Neural progenitor cell (in vitro differentiated cells): ENCODE data around the gene EGFLAM. TPM values are rescaled to one million over a fixed set of nuclear protein-coding genes. Genes with fewer than 3 reads are reported as not detected.

Source experiments
- DNase-seq: peaks from one replicate; pipeline ENCODE4 v3.0.0-alpha.2; 2016; ENCODE audit warnings: low spot score
- H2AFZ ChIP-seq: fragments of 200-600 bp; sonication (generic); replicated peaks from 2 replicates; pipeline ENCODE4 v1.6.1; 2016; ENCODE audit warnings: antibody characterized with exemption
- H3F3A ChIP-seq: fragments of 200-600 bp; sonication (generic); 2 replicates; pipeline ENCODE4 v1.6.1; 2016; ENCODE audit warnings: antibody characterized with exemption, low read depth
- H3K27ac ChIP-seq: fragments of 200-600 bp; sonication (generic); 2 replicates; pipeline ENCODE4 v1.5.1; 2016; ENCODE audit warnings: mild to moderate bottlenecking
- H3K27me3 ChIP-seq: fragments of 200-600 bp; sonication (generic); 2 replicates; pipeline ENCODE4 v1.6.1; 2016; ENCODE audit warnings: mild to moderate bottlenecking, moderate library complexity
- H3K36me3 ChIP-seq: fragments of 200-600 bp; sonication (generic); 2 replicates; pipeline ENCODE4 v1.5.1; 2016
- H3K4me1 ChIP-seq: fragments of 200-600 bp; sonication (generic); 2 replicates; pipeline ENCODE4 v1.6.1; 2016; ENCODE audit warnings: mixed run types
- H3K4me2 ChIP-seq: fragments of 200-600 bp; sonication (generic); 2 replicates; pipeline ENCODE4 v1.6.1; 2016
- H3K4me3 ChIP-seq: fragments of 200-600 bp; sonication (generic); 2 replicates; pipeline ENCODE4 v1.5.1; 2016
- H3K79me2 ChIP-seq: fragments of 200-600 bp; sonication (generic); 2 replicates; pipeline ENCODE4 v1.6.1; 2016; ENCODE audit warnings: low read depth
- H3K9ac ChIP-seq: fragments of 200-600 bp; sonication (generic); 2 replicates; pipeline ENCODE4 v1.6.1; 2016
- H3K9me3 ChIP-seq: fragments of 200-600 bp; sonication (generic); 2 replicates; pipeline ENCODE4 v1.5.1; 2016; ENCODE audit warnings: low read depth
- H4K20me1 ChIP-seq: fragments of 200-600 bp; sonication (generic); 2 replicates; pipeline ENCODE4 v1.6.1; 2016; ENCODE audit warnings: low read depth
- H3K27ac Mint-ChIP-seq: 3 replicates; pipeline ENCODE4 v1.8.0; 2021; ENCODE audit warnings: mixed read lengths
- H3K27me3 Mint-ChIP-seq: 2 replicates; pipeline ENCODE4 v1.8.0; 2022; ENCODE audit warnings: low read depth, mild to moderate bottlenecking, inconsistent platforms, moderate library complexity, mixed read lengths; ENCODE audit not compliant: insufficient read depth
- H3K36me3 Mint-ChIP-seq: 3 replicates; pipeline ENCODE4 v1.8.0; 2021; ENCODE audit warnings: mixed read lengths
- H3K4me1 Mint-ChIP-seq: 3 replicates; pipeline ENCODE4 v1.8.0; 2021; ENCODE audit warnings: mixed read lengths
- H3K4me3 Mint-ChIP-seq: 3 replicates; pipeline ENCODE4 v1.8.0; 2021; ENCODE audit warnings: mild to moderate bottlenecking, moderate library complexity, mixed read lengths
- H3K9me3 Mint-ChIP-seq: 3 replicates; pipeline ENCODE4 v1.8.0; 2020; ENCODE audit warnings: mixed read lengths
- EZH2 ChIP-seq: fragments of 200-600 bp; sonication (generic); IDR thresholded peaks from 2 replicates; pipeline ENCODE4 v1.6.1; 2017; ENCODE audit warnings: antibody characterized with exemption, mild to moderate bottlenecking, moderate library complexity
- EZH2phosphoT487 ChIP-seq: fragments of 200-600 bp; sonication (generic); IDR thresholded peaks from 2 replicates; pipeline ENCODE4 v1.6.1; 2017; ENCODE audit warnings: antibody characterized with exemption
- total RNA-seq: library from RNA; depleted of rRNA; stranded (reverse); fragments of >200 nt; gene quantifications from 2 replicates; pipeline ENCODE4 v1.2.3, GENCODE V29; 2015; ENCODE audit warnings: low replicate concordance
- TF ChIP-seq, protein P1 (sequence below): fragments of 200-600 bp; sonication (generic); IDR thresholded peaks from 2 replicates; pipeline ENCODE4 v1.5.1; 2017; ENCODE audit warnings: antibody characterized with exemption, mild to moderate bottlenecking

Gene EGFLAM
- total RNA-seq, 1 donor from 2014 or later: 0.69 TPM

DNA sequence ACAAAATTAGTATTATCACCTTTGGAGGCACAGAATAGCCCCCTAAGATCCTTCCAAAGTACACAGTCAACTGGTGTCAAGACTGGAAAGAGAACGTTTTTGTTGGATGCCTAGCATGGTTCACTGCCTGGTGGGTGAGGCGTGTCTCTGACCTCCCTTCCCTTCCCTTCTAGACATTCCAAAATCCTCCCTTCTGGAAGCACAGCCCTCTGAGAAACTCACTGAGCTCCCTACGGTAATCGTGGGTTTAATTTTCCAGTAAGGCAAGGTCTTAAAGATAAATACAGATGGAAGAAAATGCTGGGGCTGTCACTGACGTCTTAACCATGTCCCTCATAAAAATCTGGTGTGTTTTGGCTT is 159.3 kb downstream of the EGFLAM start:
- no peaks in the 10 kb centered on the region for H3K27me3 ChIP-seq
- no peaks in the 10 kb centered on the region for H3K4me1 Mint-ChIP-seq
- no peak overlapping the region for H2AFZ ChIP-seq
- no peaks in the 10 kb centered on the region for H3K4me1 ChIP-seq
- no peak overlapping the region for H3K9ac ChIP-seq
- TF ChIP-seq EZH2phosphoT487: no peak
- TF ChIP-seq, protein P1, sequence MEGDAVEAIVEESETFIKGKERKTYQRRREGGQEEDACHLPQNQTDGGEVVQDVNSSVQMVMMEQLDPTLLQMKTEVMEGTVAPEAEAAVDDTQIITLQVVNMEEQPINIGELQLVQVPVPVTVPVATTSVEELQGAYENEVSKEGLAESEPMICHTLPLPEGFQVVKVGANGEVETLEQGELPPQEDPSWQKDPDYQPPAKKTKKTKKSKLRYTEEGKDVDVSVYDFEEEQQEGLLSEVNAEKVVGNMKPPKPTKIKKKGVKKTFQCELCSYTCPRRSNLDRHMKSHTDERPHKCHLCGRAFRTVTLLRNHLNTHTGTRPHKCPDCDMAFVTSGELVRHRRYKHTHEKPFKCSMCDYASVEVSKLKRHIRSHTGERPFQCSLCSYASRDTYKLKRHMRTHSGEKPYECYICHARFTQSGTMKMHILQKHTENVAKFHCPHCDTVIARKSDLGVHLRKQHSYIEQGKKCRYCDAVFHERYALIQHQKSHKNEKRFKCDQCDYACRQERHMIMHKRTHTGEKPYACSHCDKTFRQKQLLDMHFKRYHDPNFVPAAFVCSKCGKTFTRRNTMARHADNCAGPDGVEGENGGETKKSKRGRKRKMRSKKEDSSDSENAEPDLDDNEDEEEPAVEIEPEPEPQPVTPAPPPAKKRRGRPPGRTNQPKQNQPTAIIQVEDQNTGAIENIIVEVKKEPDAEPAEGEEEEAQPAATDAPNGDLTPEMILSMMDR: no peak
- no peaks in the 10 kb centered on the region for H3K9me3 Mint-ChIP-seq
- no peaks in the 10 kb centered on the region for H3K79me2 ChIP-seq
- H3K36me3 ChIP-seq: no peaks in the 10 kb centered on the region
- no peak overlapping the region for H3K27ac Mint-ChIP-seq
- no peaks in the 10 kb centered on the region for H3K36me3 Mint-ChIP-seq
- no peak overlapping the region for H3K4me3 Mint-ChIP-seq
- H4K20me1 ChIP-seq: no peaks in the 10 kb centered on the region
- DNase-seq: no peak
- no peaks in the 10 kb centered on the region for H3K27me3 Mint-ChIP-seq
- no peak overlapping the region for H3K4me2 ChIP-seq
- no peak overlapping the region for H3K27ac ChIP-seq
- no peaks in the 10 kb centered on the region for H3K9me3 ChIP-seq
- H3F3A ChIP-seq: no peaks in the 10 kb centered on the region
- H3K4me3 ChIP-seq: no peak overlapping the region

DNA sequence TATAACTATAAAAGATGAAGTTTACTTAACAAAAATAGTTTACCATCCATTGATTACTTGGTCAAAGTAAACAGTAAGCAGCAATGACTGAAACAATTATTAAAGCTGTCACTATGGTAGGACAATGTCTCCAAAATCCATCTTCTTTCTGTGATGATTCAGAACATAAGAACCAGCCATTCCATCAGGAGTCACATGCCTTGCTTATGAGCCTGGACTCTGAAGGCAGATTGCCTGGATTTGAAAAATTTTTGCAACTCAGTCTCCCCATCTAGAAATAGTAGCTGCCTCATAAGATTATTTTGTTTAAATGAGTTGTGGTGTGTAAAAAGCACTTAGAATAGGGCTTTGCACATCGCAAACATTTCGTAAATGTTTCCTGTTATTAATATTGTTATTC is 161.9 kb downstream of the EGFLAM start:
- Histone ChIP-seq H3K4me2 (no peak overlapping the region), H3K9me3 (no peaks in the 10 kb centered on the region), H3K79me2 (no peaks in the 10 kb centered on the region), H3K36me3 (no peaks in the 10 kb centered on the region), H3K27ac (no peak overlapping the region), H3F3A (no peaks in the 10 kb centered on the region), H3K4me1 (no peaks in the 10 kb centered on the region), H3K27me3 (no peaks in the 10 kb centered on the region), H4K20me1 (no peaks in the 10 kb centered on the region), H2AFZ (no peak overlapping the region), H3K4me3 (no peak overlapping the region), H3K9ac (no peak overlapping the region)
- no peak for DNase-seq
- Mint-ChIP-seq H3K27ac (no peak overlapping the region), H3K4me1 (peaks cover 12% of the 10 kb centered on the region), H3K9me3 (no peaks in the 10 kb centered on the region), H3K27me3 (no peaks in the 10 kb centered on the region), H3K36me3 (no peaks in the 10 kb centered on the region), H3K4me3 (no peak overlapping the region)
- TF ChIP-seq, protein P1: no peak
- TF ChIP-seq EZH2phosphoT487: no peak
- no peak for TF ChIP-seq EZH2

DNA sequence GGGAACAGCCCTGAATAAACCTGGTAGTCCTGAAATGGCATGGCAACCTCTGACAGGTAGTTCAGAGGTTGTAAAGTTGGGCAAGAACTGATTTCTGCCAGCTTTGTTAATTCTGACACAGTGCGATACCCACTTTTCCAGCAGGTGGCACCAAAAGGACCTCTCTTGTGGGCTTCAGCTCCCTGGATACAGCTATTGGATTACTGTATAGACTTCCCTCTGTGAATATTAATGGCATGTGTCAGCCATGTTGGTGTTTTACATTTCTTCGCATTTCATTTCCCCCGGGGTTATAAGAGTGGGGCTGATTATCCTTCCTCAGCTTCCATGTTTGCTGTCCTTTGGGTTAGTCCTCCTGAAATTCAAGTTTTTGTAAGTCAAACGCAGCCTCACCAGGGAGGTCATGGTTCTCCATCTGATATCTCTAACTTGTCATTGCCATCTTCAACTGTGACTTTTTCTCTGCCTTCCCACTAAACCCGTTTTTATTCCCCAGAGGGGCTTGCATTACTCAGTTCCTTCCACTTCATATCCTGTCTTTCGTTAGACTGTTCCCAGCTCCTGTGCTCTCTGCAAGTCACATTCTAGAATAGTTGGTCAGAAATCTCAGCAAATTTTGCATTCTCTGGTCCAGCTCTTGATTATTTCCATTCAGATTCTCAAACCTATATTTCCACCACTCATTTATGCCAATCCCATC is 162.5 kb downstream of the EGFLAM start:
- Histone ChIP-seq H3K79me2 (no peaks in the 10 kb centered on the region), H2AFZ (no peak overlapping the region), H3K4me1 (no peaks in the 10 kb centered on the region), H3K27ac (no peak overlapping the region), H3K27me3 (no peaks in the 10 kb centered on the region), H4K20me1 (no peaks in the 10 kb centered on the region), H3K9me3 (no peaks in the 10 kb centered on the region), H3F3A (no peaks in the 10 kb centered on the region), H3K36me3 (no peaks in the 10 kb centered on the region), H3K4me3 (no peak overlapping the region), H3K9ac (no peak overlapping the region), H3K4me2 (no peak overlapping the region)
- no peak overlapping the region for H3K27ac Mint-ChIP-seq
- H3K9me3 Mint-ChIP-seq: no peaks in the 10 kb centered on the region
- peak; percentile 61 for DNase-seq
- peaks cover 12% of the 10 kb centered on the region for H3K4me1 Mint-ChIP-seq
- no peak overlapping the region for H3K4me3 Mint-ChIP-seq
- no peaks in the 10 kb centered on the region for H3K27me3 Mint-ChIP-seq
- no peak for TF ChIP-seq EZH2phosphoT487
- TF ChIP-seq, protein P1: peak; percentile 76
- TF ChIP-seq EZH2: no peak
- H3K36me3 Mint-ChIP-seq: no peaks in the 10 kb centered on the region
